H1 (cell line): ENCODE results near the gene RPS3A. TPM values are rescaled to one million over a fixed set of nuclear protein-coding genes. Genes with fewer than 3 reads are reported as not detected.
A peak's percentile ranks its signal among the peaks of the same experiment; 100 is the strongest.

Experiments used
- CTCF ChIA-PET: fragments of 300-600 bp; sonication (Branson Sonifier 250); formaldehyde crosslinking; loops from one replicate; lab custom pipeline; 2021; ENCODE audit not compliant: partially characterized antibody; lab: Charles Lee
- POLR2A ChIA-PET: fragments of 300-600 bp; sonication (Branson Sonifier 250); formaldehyde crosslinking; loops from one replicate; lab custom pipeline; 2021; ENCODE audit warnings: inconsistent platforms; ENCODE audit not compliant: partially characterized antibody; lab: Charles Lee
- DNase-seq, 2 experiments: peaks; one replicate each; pipeline versions ENCODE4 v3.0.0 to v3.0.0-alpha.2; 2010 to 2022; ENCODE audit warnings: low spot score in 2 of 2, low read depth in 1 of 2, mixed read lengths in 1 of 2
- FAIRE-seq: peaks from 2 replicates; lab custom pipeline; 2011; peaks lifted over from hg19 to GRCh38; lab: Jason Lieb, UNC
- H2AFZ ChIP-seq: 2 replicates; pipeline ENCODE4 v1.8.1; 2012; ENCODE audit warnings: low read length, inconsistent platforms
- H2AK5ac ChIP-seq: 2 replicates; pipeline ENCODE4 v1.6.1; 2013; ENCODE audit warnings: low read depth, low read length
- H2BK120ac ChIP-seq: replicated peaks from 2 replicates; pipeline ENCODE3; 2013; ENCODE audit warnings: low read depth, low read length, inconsistent platforms
- H2BK12ac ChIP-seq: 2 replicates; pipeline ENCODE4 v1.6.1; 2013; ENCODE audit warnings: low read depth, low read length
- H2BK15ac ChIP-seq: 2 replicates; pipeline ENCODE4 v1.6.1; 2013; ENCODE audit warnings: low read length
- H2BK20ac ChIP-seq: 2 replicates; pipeline ENCODE4 v1.6.1; 2013; ENCODE audit warnings: low read length
- H2BK5ac ChIP-seq: 2 replicates; pipeline ENCODE4 v1.6.1; 2013; ENCODE audit warnings: low read depth, low read length
- H3K14ac ChIP-seq: 2 replicates; pipeline ENCODE4 v1.6.1; 2013; ENCODE audit warnings: inconsistent platforms; ENCODE audit not compliant: insufficient read length
- H3K18ac ChIP-seq: 2 replicates; pipeline ENCODE4 v1.6.1; 2013; ENCODE audit warnings: low read length; ENCODE audit errors: extremely low read depth
- H3K23ac ChIP-seq: 2 replicates; pipeline ENCODE4 v1.6.1; 2013; ENCODE audit warnings: inconsistent platforms; ENCODE audit not compliant: insufficient read length
- H3K23me2 ChIP-seq: 2 replicates; pipeline ENCODE4 v1.6.1; 2013; ENCODE audit warnings: low read depth, low read length
- H3K27ac ChIP-seq: 2 replicates; pipeline ENCODE4 v1.6.1; 2011; ENCODE audit warnings: low read depth, low read length, inconsistent platforms
- H3K27me3 ChIP-seq, 4 experiments: replicated peaks in 1 of 4; 1 replicate in 1 of 4; 2 replicates in 3 of 4; pipeline versions ENCODE4 v1.6.1 to v1.8.1; 2011 to 2013; ENCODE audit warnings: low read length in 3 of 4, mild to moderate bottlenecking in 3 of 4, inconsistent platforms in 2 of 4, mixed read lengths in 2 of 4, moderate library complexity in 1 of 4; ENCODE audit not compliant: control insufficient read depth in 3 of 4, insufficient read depth in 3 of 4; ENCODE audit errors: extremely low read depth in 1 of 4
- H3K36me3 ChIP-seq, 4 experiments: 2 replicates each; pipeline versions ENCODE4 v1.6.1 to v1.8.1; 2011 to 2013; ENCODE audit warnings: mild to moderate bottlenecking in 4 of 4, low read length in 3 of 4, moderate library complexity in 2 of 4, control low read depth in 1 of 4, inconsistent platforms in 1 of 4; ENCODE audit not compliant: insufficient read depth in 4 of 4, control insufficient read depth in 2 of 4
- H3K4ac ChIP-seq: replicated peaks from 2 replicates; pipeline ENCODE3; 2013; ENCODE audit warnings: low read length, low read depth, mixed read lengths, inconsistent platforms; ENCODE audit not compliant: insufficient read length
- H3K4me1 ChIP-seq, 4 experiments: replicated peaks in 1 of 4; 1 replicate in 1 of 4; 2 replicates in 3 of 4; pipeline versions ENCODE4 v1.6.1 to v1.8.1; 2011 to 2013; ENCODE audit warnings: low read length in 3 of 4, inconsistent platforms in 2 of 4, mixed read lengths in 1 of 4; ENCODE audit not compliant: insufficient read depth in 4 of 4, control insufficient read depth in 3 of 4
- H3K4me2 ChIP-seq, 2 experiments: 2 replicates each; pipeline versions ENCODE4 v1.6.1 to v1.8.1; 2011 to 2013; ENCODE audit warnings: low read depth in 2 of 2, low read length in 2 of 2, control low read depth in 1 of 2, inconsistent platforms in 1 of 2, mild to moderate bottlenecking in 1 of 2; ENCODE audit not compliant: insufficient read depth in 1 of 2
- H3K4me3 ChIP-seq, 4 experiments: fragments of 200-600, 300-600 bp in 1 of 4; sonication (generic), shearing (Covaris generic), sonication (Bioruptor Twin) in 1 of 4; 2 replicates each; pipeline versions ENCODE4 v1.5.1 to v1.8.1; 2011 to 2016; ENCODE audit warnings: low read length in 4 of 4, low read depth in 3 of 4, control low read depth in 2 of 4, inconsistent platforms in 2 of 4, mild to moderate bottlenecking in 2 of 4, mixed read lengths in 1 of 4, moderate library complexity in 1 of 4; ENCODE audit not compliant: insufficient read depth in 2 of 4; ENCODE audit errors: extremely low read depth in 1 of 4
- H3K56ac ChIP-seq: replicated peaks from 2 replicates; pipeline ENCODE3; 2013; ENCODE audit warnings: low read depth, mild to moderate bottlenecking, mixed read lengths, low read length, inconsistent platforms; ENCODE audit not compliant: insufficient read length
- H3K79me1 ChIP-seq: 2 replicates; pipeline ENCODE4 v1.6.1; 2013; ENCODE audit warnings: low read depth, low read length, control low read depth
- H3K79me2 ChIP-seq, 2 experiments: 2 replicates each; pipeline versions ENCODE4 v1.6.1 to v1.8.1; 2012 to 2013; ENCODE audit warnings: low read length in 2 of 2, mild to moderate bottlenecking in 2 of 2, inconsistent platforms in 1 of 2; ENCODE audit not compliant: insufficient read depth in 2 of 2, control insufficient read depth in 1 of 2
- H3K9ac ChIP-seq, 4 experiments: replicated peaks in 1 of 4; 1 replicate in 1 of 4; 2 replicates in 3 of 4; pipeline versions ENCODE4 v1.6.1 to v1.8.1; 2011 to 2013; ENCODE audit warnings: low read depth in 3 of 4, low read length in 3 of 4, control low read depth in 2 of 4, mild to moderate bottlenecking in 2 of 4, moderate library complexity in 2 of 4, inconsistent platforms in 1 of 4; ENCODE audit errors: extremely low read depth in 1 of 4
- H3K9me3 ChIP-seq, 2 experiments: 2 replicates each; pipeline versions ENCODE4 v1.6.1 to v1.8.1; 2012 to 2013; ENCODE audit warnings: mild to moderate bottlenecking in 2 of 2, moderate library complexity in 2 of 2, control low read depth in 1 of 2, inconsistent platforms in 1 of 2, low read depth in 1 of 2, low read length in 1 of 2, mixed read lengths in 1 of 2; ENCODE audit not compliant: insufficient read depth in 2 of 2
- H4K20me1 ChIP-seq, 2 experiments: replicated peaks in 1 of 2; 2 replicates each; pipeline versions ENCODE3 to v1.8.1; 2011 to 2013; ENCODE audit warnings: inconsistent platforms in 2 of 2, low read length in 2 of 2, mild to moderate bottlenecking in 1 of 2; ENCODE audit not compliant: insufficient read depth in 2 of 2, control insufficient read depth in 1 of 2
- H4K5ac ChIP-seq: 2 replicates; pipeline ENCODE4 v1.6.1; 2013; ENCODE audit warnings: low read length, low read depth, mixed read lengths, inconsistent platforms; ENCODE audit not compliant: insufficient read length
- H4K8ac ChIP-seq: 2 replicates; pipeline ENCODE4 v1.8.0; 2013; ENCODE audit warnings: mild to moderate bottlenecking, moderate library complexity, low read length, inconsistent platforms; ENCODE audit not compliant: insufficient read depth; ENCODE audit errors: extremely low read depth
- H4K91ac ChIP-seq: replicated peaks from 2 replicates; pipeline ENCODE3; 2013; ENCODE audit warnings: low read length, mixed read lengths, inconsistent platforms; ENCODE audit not compliant: insufficient read length
- CREB1 ChIP-seq: IDR thresholded peaks from 2 replicates; pipeline ENCODE4 v1.6.1; 2012; ENCODE audit warnings: inconsistent platforms
- EP300 ChIP-seq, 2 experiments: IDR thresholded peaks; 1 replicate in 1 of 2; 2 replicates in 1 of 2; pipeline ENCODE4 v1.6.1; 2011 to 2012; ENCODE audit warnings: low read depth in 2 of 2, low read length in 2 of 2, mild to moderate bottlenecking in 2 of 2, borderline replicate concordance in 1 of 2, inconsistent platforms in 1 of 2, moderate library complexity in 1 of 2
- GABPA ChIP-seq: IDR thresholded peaks from 2 replicates; pipeline ENCODE4 v1.6.1; 2011; ENCODE audit warnings: mild to moderate bottlenecking, low read length, moderate library complexity, borderline replicate concordance; ENCODE audit not compliant: insufficient read depth
- GTF2F1 ChIP-seq: IDR thresholded peaks from 2 replicates; pipeline ENCODE4 v1.6.1; 2012; ENCODE audit warnings: low read depth, low read length, improper control_type of control experiment, borderline replicate concordance
- MAFK ChIP-seq: IDR thresholded peaks from 2 replicates; pipeline ENCODE4 v1.6.1; 2012; ENCODE audit warnings: low read depth, mild to moderate bottlenecking, improper control_type of control experiment, low read length
- POLR2A ChIP-seq, 2 experiments: IDR thresholded peaks; 1 replicate in 1 of 2; 2 replicates in 1 of 2; pipeline ENCODE4 v1.6.1; 2011; ENCODE audit warnings: low read depth in 2 of 2, low read length in 2 of 2, mild to moderate bottlenecking in 2 of 2; ENCODE audit errors: control extremely low read depth in 1 of 2
- YY1 ChIP-seq: IDR thresholded peaks from 2 replicates; pipeline ENCODE4 v1.6.1; 2011; ENCODE audit warnings: low read depth, mild to moderate bottlenecking, low read length
- WGBS, 2 experiments: shearing (Covaris generic) in 1 of 2; methylation state at CpG; one replicate each; pipeline versions ENCODE4 v1.1.6 to v1.1.7; 2013 to 2015; ENCODE audit warnings: low lambda C conversion rate in 2 of 2, mixed read lengths in 2 of 2, inconsistent platforms in 1 of 2, low coverage in 1 of 2, missing lambda C conversion rate in 1 of 2; ENCODE audit not compliant: insufficient replicate concordance in 2 of 2, insufficient coverage in 1 of 2, insufficient read length in 1 of 2; ENCODE audit errors: extremely low coverage in 1 of 2, missing lambda C conversion rate in 1 of 2; 5-methylcytosine and 5-hydroxymethylcytosine counted together
- long read RNA-seq, 2 experiments: library from RNA in 1 of 2; library from capped mRNA in 1 of 2; stranded (forward); transcript quantifications; one replicate each; pipeline ENCODE4 v2.0.0, GENCODE V29; 2021; ENCODE audit warnings: inconsistent platforms in 1 of 2
- polyA minus RNA-seq, 3 experiments: library from RNA; depleted of rRNA, polyadenylated mRNA; stranded (reverse); fragments of >200 nt; gene quantifications; 1 replicate in 2 of 3; 2 replicates in 1 of 3; pipeline ENCODE4 v1.2.3, GENCODE V29; 2011
- polyA plus RNA-seq, 7 experiments: library from polyadenylated mRNA; depleted of rRNA in 3 of 7; stranded (reverse) in 5 of 7; unstranded in 2 of 7; fragments of >200 nt in 5 of 7; fragments of 200-250 nt in 2 of 7; gene quantifications; 1 replicate in 5 of 7; 2 replicates in 1 of 7; 4 replicates in 1 of 7; pipeline versions ENCODE4 v1.2.1 to v1.2.3, GENCODE V29; 2011 to 2013; ENCODE audit warnings: missing spikeins in 2 of 7, mixed read lengths in 2 of 7
- total RNA-seq: library from RNA; stranded (reverse); fragmentation: NEBNext Ultra II Directional; extraction: Animal tissue kit (Norgen Biotek cat#: 25700); gene quantifications from 2 replicates; pipeline ENCODE4 v1.2.1, GENCODE V29; 2021

RPS3A gene
- total RNA-seq: 2,726 and 2,822 TPM in 2 replicates
- polyA plus RNA-seq (2011; rRNA removed): 1,045 and 2,162 TPM in 2 replicates
- 3,009 TPM for polyA plus RNA-seq (2011; cell fraction: cytosol; rRNA removed)
- polyA plus RNA-seq (2011; cell fraction: nucleus; rRNA removed): 715 TPM
- 2,130 to 2,833 TPM (median 2,413 TPM) in 4 replicates for polyA plus RNA-seq (2012, experiment 1 of 2)
- 1,665 TPM for polyA plus RNA-seq (2012, experiment 2 of 2)
- polyA plus RNA-seq (2013, experiment 1 of 2): 4,908 TPM
- polyA plus RNA-seq (2013, experiment 2 of 2): 4,894 TPM
- 503 and 871 TPM in 2 replicates for polyA minus RNA-seq (2011; rRNA and poly(A)+ RNA removed)
- polyA minus RNA-seq (2011; cell fraction: cytosol; rRNA and poly(A)+ RNA removed): 605 TPM
- 391 TPM for polyA minus RNA-seq (2011; cell fraction: nucleus; rRNA and poly(A)+ RNA removed)
- long read RNA-seq, experiment 1, transcript RPS3A-201 (6 exons, 934 nt): major isoform, 1,793 of 2,050 reads
- long read RNA-seq, experiment 1, transcript RPS3A-205 (6 exons, 674 nt): minor isoform, 26 of 2,050 reads
- long read RNA-seq, experiment 1, partial matches to known transcripts: 163 of 2,050 reads
- long read RNA-seq, experiment 1, other reads (novel, unspliced or antisense): 60 of 2,050 reads
- long read RNA-seq, experiment 2, transcript RPS3A-201 (6 exons, 934 nt): major isoform, 4,069 of 4,152 reads
- long read RNA-seq, experiment 2, transcript RPS3A-205 (6 exons, 674 nt): minor isoform, 23 of 4,152 reads
- long read RNA-seq, experiment 2, partial matches to known transcripts: 31 of 4,152 reads
- long read RNA-seq, experiment 2, other reads (novel, unspliced or antisense): 24 of 4,152 reads

- Histone ChIP-seq H2AK5ac (peak within 1 kb of the TSS; percentile 88), H3K36me3 (peaks cover 23 to 44% (median 36%) of the 10 kb centered on the region in 4 experiments), H3K23me2 (peaks cover 6% of the 10 kb centered on the region), H3K27me3 (no peaks in the 10 kb centered on the region), H3K9me3 (no peaks in the 10 kb centered on the region), H3K4me2 (peak within 1 kb of the TSS; percentile 78 to 79), H2BK120ac (no peak within 1 kb of the TSS), H3K79me1 (no peaks in the 10 kb centered on the region), H3K27ac (peak within 1 kb of the TSS; percentile 95), H3K23ac (peak within 1 kb of the TSS; percentile 54), H2BK12ac (peak within 1 kb of the TSS; percentile 93), H4K91ac (peak within 1 kb of the TSS; percentile 95), H3K56ac (peak within 1 kb of the TSS; percentile 17), H2BK5ac (peak within 1 kb of the TSS; percentile 95), H2BK15ac (no peak within 1 kb of the TSS), H3K4ac (peak within 1 kb of the TSS; percentile 99), H3K79me2 (peaks cover 15 to 36% of the 10 kb centered on the region in 2 experiments), H4K20me1 (peaks cover 12 to 15% of the 10 kb centered on the region in 2 experiments), H3K18ac (peak within 1 kb of the TSS; percentile 100), H3K4me3 (peak within 1 kb of the TSS; percentile 77 to 100 (median 94)), H3K9ac (peak within 1 kb of the TSS; percentile 98 to 100 (median 98)), H4K5ac (peak within 1 kb of the TSS; percentile 90), H2AFZ (peak within 1 kb of the TSS; percentile 98), H4K8ac (peak within 1 kb of the TSS; percentile 99; the same call in 1 of the 2 replicates), H2BK20ac (no peak within 1 kb of the TSS; the same call in 1 of the 2 replicates), H3K4me1 (peaks cover 0 to 1% (median 0%) of the 10 kb centered on the region in 4 experiments; a peak in 1 of 7 replicates), H3K14ac (peak within 1 kb of the TSS; percentile 12)
- peak; percentile 96 to 100 for DNase-seq
- ChIA-PET CTCF (interaction anchor here (0.6 to 1.8 kb wide), 9 partner anchors 10 to 88 kb away, joined by 3 to 9 read pairs (median 4); no protein-coding TSS in a partner anchor), POLR2A (interaction anchor here (0.6 to 9.1 kb wide), 29 partner anchors 10 to 838 kb away, joined by 3 to 145 read pairs (median 5); partner anchors contain the start of genes LRBA and SH3D19)
- 2% methylated on average over 69 of the region's 69 CpGs; no CpG with 5 or more reads in 1 of the 2 experiments for WGBS, 2 experiments
- peak; percentile 78 for FAIRE-seq
- TF ChIP-seq GTF2F1 (peak; percentile 98), GABPA (no peak; the same call in 1 of the 2 replicates), POLR2A (IDR thresholded peaks at IDR 0.05; ENCODE audit: control extremely low read depth in 1 of 2, low read depth in 2 of 2, low read length in 2 of 2) (peak; percentile 99 to 100), CREB1 (peak; percentile 92), EP300 (IDR thresholded peaks at IDR 0.05; ENCODE audit: borderline replicate concordance in 1 of 2, low read depth in 2 of 2, low read length in 2 of 2) (peak in 1 of 2 experiments; percentile 90; a peak in 2 of 3 replicates), YY1 (peak; percentile 85), MAFK (no peak)
Measured at GRCh38 chr4:151099229-151099975, at the start of gene RPS3A. Gene RPS3A, plus strand, starts transcription at chr4:151099628. Its CDS starts 25 bp downstream, at chr4:151099653.
